SK-N-SH (cell line): ENCODE measurements around the gene AGAP2. TPM values are rescaled to one million over a fixed set of nuclear protein-coding genes. Genes with fewer than 3 reads are reported as not detected.

Experiments used
- CTCF ChIA-PET: fragments of 300-600, 350-600 bp; formaldehyde crosslinking; extraction: SDS; loops from one replicate; lab custom pipeline; 2021; lab: Yijun Ruan, JAX
- POLR2A ChIA-PET: fragments of 350-600 bp; sonication (Branson Sonifier 250); formaldehyde crosslinking; extraction: SDS; loops from one replicate; lab custom pipeline; 2020; ENCODE audit warnings: antibody characterized with exemption, inconsistent platforms; lab: Yijun Ruan, JAX
- DNase-seq: peaks from one replicate; pipeline ENCODE4 v3.0.0; 2012
- H2AFZ ChIP-seq: fragments of 200-600 bp; sonication (generic); 2 replicates; pipeline ENCODE4 v1.8.1; 2016; ENCODE audit warnings: antibody characterized with exemption, mild to moderate bottlenecking, low read depth
- H3F3A ChIP-seq: fragments of 200-600 bp; sonication (generic); replicated peaks from 2 replicates; pipeline ENCODE3; 2016; ENCODE audit warnings: antibody characterized with exemption, mild to moderate bottlenecking; ENCODE audit not compliant: insufficient read depth
- H3K27ac ChIP-seq, 2 experiments: fragments of 200-500 bp in 1 of 2; fragments of 200-600 bp in 1 of 2; sonication (Bioruptor generic) in 1 of 2; sonication (generic), shearing (Covaris generic) in 1 of 2; 2 replicates each; pipeline versions ENCODE4 v1.5.1 to v1.6.1; 2014 to 2016; ENCODE audit warnings: low read depth in 2 of 2, inconsistent platforms in 1 of 2, low read length in 1 of 2, mild to moderate bottlenecking in 1 of 2, mixed read lengths in 1 of 2
- H3K27me3 ChIP-seq: fragments of 200-600 bp; sonication (generic), shearing (Covaris generic); 2 replicates; pipeline ENCODE4 v1.6.1; 2016; ENCODE audit warnings: mixed run types; ENCODE audit not compliant: insufficient read depth
- H3K36me3 ChIP-seq, 2 experiments: fragments of 200-500 bp in 1 of 2; fragments of 200-600 bp in 1 of 2; sonication (Bioruptor generic) in 1 of 2; sonication (generic) in 1 of 2; replicated peaks in 1 of 2; 2 replicates each; pipeline versions ENCODE3 to v1.5.1; 2014 to 2016; ENCODE audit warnings: low read length in 1 of 2, mild to moderate bottlenecking in 1 of 2; ENCODE audit not compliant: insufficient read depth in 2 of 2, control insufficient read depth in 1 of 2
- H3K4me1 ChIP-seq, 2 experiments: fragments of 200-500 bp in 1 of 2; fragments of 200-600 bp in 1 of 2; sonication (Bioruptor generic) in 1 of 2; sonication (generic), shearing (Covaris generic) in 1 of 2; 2 replicates each; pipeline versions ENCODE4 v1.5.1 to v1.6.1; 2014 to 2016; ENCODE audit warnings: low read depth in 1 of 2, low read length in 1 of 2, mixed run types in 1 of 2; ENCODE audit not compliant: insufficient read depth in 2 of 2, control insufficient read depth in 1 of 2
- H3K4me2 ChIP-seq: fragments of 200-600 bp; sonication (generic), shearing (Covaris generic); 2 replicates; pipeline ENCODE4 v1.6.1; 2017; ENCODE audit warnings: mixed run types
- H3K4me3 ChIP-seq, 2 experiments: fragments of 200-500 bp in 1 of 2; fragments of 200-600 bp in 1 of 2; sonication (Bioruptor generic) in 1 of 2; sonication (generic), shearing (Covaris generic) in 1 of 2; 2 replicates each; pipeline versions ENCODE4 v1.5.1 to v1.8.1; 2014 to 2016; ENCODE audit warnings: low read depth in 2 of 2, inconsistent platforms in 1 of 2, low read length in 1 of 2, mild to moderate bottlenecking in 1 of 2, mixed read lengths in 1 of 2, moderate library complexity in 1 of 2
- H3K79me2 ChIP-seq: fragments of 200-600 bp; sonication (generic); 2 replicates; pipeline ENCODE4 v1.8.1; 2017; ENCODE audit warnings: mild to moderate bottlenecking; ENCODE audit not compliant: insufficient read depth
- H3K9ac ChIP-seq: fragments of 200-600 bp; sonication (generic); 2 replicates; pipeline ENCODE4 v1.6.1; 2017; ENCODE audit warnings: mixed run types
- H3K9me2 ChIP-seq: fragments of 200-600 bp; sonication (generic); 2 replicates; pipeline ENCODE4 v1.6.1; 2017; ENCODE audit warnings: mixed run types
- H3K9me3 ChIP-seq: fragments of 200-600 bp; sonication (generic); 2 replicates; pipeline ENCODE4 v1.6.1; 2017; ENCODE audit warnings: mixed run types, mild to moderate bottlenecking, moderate library complexity
- H4K20me1 ChIP-seq: fragments of 200-600 bp; sonication (generic); 2 replicates; pipeline ENCODE4 v1.6.1; 2017; ENCODE audit warnings: mild to moderate bottlenecking, mixed run types; ENCODE audit not compliant: insufficient read depth
- CHD2 ChIP-seq: fragments of 150-350 bp; IDR thresholded peaks from 2 replicates; pipeline ENCODE4 v1.6.1; 2018; ENCODE audit warnings: low read length; ENCODE audit not compliant: partially characterized antibody
- CTCF ChIP-seq: fragments of 200-600 bp; sonication (generic); IDR thresholded peaks from 2 replicates; pipeline ENCODE4 v1.6.1; 2017; ENCODE audit warnings: antibody characterized with exemption, mild to moderate bottlenecking, moderate library complexity
- ELF1 ChIP-seq: IDR thresholded peaks from 2 replicates; pipeline ENCODE4 v1.4.0; 2012
- GABPA ChIP-seq: IDR thresholded peaks from 2 replicates; pipeline ENCODE4 v1.4.0; 2012; ENCODE audit warnings: low read depth, mild to moderate bottlenecking
- GATA2 ChIP-seq: sonication (generic); formaldehyde crosslinking; IDR thresholded peaks from 2 replicates; pipeline ENCODE4 v1.5.0; 2020; ENCODE audit warnings: mild to moderate bottlenecking, missing genetic modification reagents
- IRF3 ChIP-seq: fragments of 150-350 bp; IDR thresholded peaks from 2 replicates; pipeline ENCODE4 v1.6.1; 2016; ENCODE audit warnings: mild to moderate bottlenecking, low read depth, low read length
- JUND ChIP-seq: IDR thresholded peaks from 2 replicates; pipeline ENCODE4 v1.4.0; 2012
- MAX ChIP-seq: IDR thresholded peaks from 2 replicates; pipeline ENCODE4 v1.4.0; 2012; ENCODE audit warnings: low read depth
- MEF2A ChIP-seq: IDR thresholded peaks from 2 replicates; pipeline ENCODE4 v1.4.0; 2012; ENCODE audit warnings: low read depth, borderline replicate concordance
- MXI1 ChIP-seq: IDR thresholded peaks from 2 replicates; pipeline ENCODE4 v1.6.1; 2012; ENCODE audit warnings: mild to moderate bottlenecking, low read depth, low read length, improper control_type of control experiment
- NRF1 ChIP-seq: IDR thresholded peaks from 2 replicates; pipeline ENCODE4 v1.6.1; 2012; ENCODE audit warnings: low read depth, mild to moderate bottlenecking, low read length
- PBX3 ChIP-seq: IDR thresholded peaks from 2 replicates; pipeline ENCODE4; 2012
- POLR2AphosphoS5 ChIP-seq: IDR thresholded peaks from 2 replicates; pipeline ENCODE4 v1.6.1; 2012; ENCODE audit warnings: low read depth, low read length
- RAD21 ChIP-seq: IDR thresholded peaks from 2 replicates; pipeline ENCODE4 v1.6.1; 2012; ENCODE audit warnings: mild to moderate bottlenecking, low read length
- RCOR1 ChIP-seq: fragments of 150-350 bp; IDR thresholded peaks from 2 replicates; pipeline ENCODE4 v1.6.1; 2017; ENCODE audit warnings: antibody characterized with exemption, low read length
- REST ChIP-seq: IDR thresholded peaks from 2 replicates; pipeline ENCODE4 v1.6.1; 2012; ENCODE audit warnings: mild to moderate bottlenecking, low read depth, low read length, moderate library complexity
- RFX5 ChIP-seq: IDR thresholded peaks from 2 replicates; pipeline ENCODE4 v1.6.1; 2012; ENCODE audit warnings: mild to moderate bottlenecking, improper control_type of control experiment, low read length
- SIN3A ChIP-seq: IDR thresholded peaks from 2 replicates; pipeline ENCODE4 v1.6.1; 2012; ENCODE audit warnings: low read depth, mild to moderate bottlenecking, low read length, moderate library complexity, borderline replicate concordance
- TAF1 ChIP-seq: IDR thresholded peaks from 2 replicates; pipeline ENCODE4 v1.6.1; 2012; ENCODE audit warnings: low read depth, mild to moderate bottlenecking, low read length, moderate library complexity, borderline replicate concordance
- USF1 ChIP-seq: IDR thresholded peaks from 2 replicates; pipeline ENCODE4 v1.4.0; 2012; ENCODE audit warnings: low read depth, borderline replicate concordance
- WGBS: methylation state at CpG from one replicate; pipeline ENCODE4 v1.1.6; 2017; ENCODE audit warnings: low lambda C conversion rate; 5-methylcytosine and 5-hydroxymethylcytosine counted together
- polyA plus RNA-seq, 3 experiments: library from polyadenylated mRNA; depleted of rRNA; stranded (reverse); fragments of >200 nt; gene quantifications; 2 replicates each; pipeline ENCODE4 v1.2.3, GENCODE V29; 2012

The AGAP2 gene
- polyA plus RNA-seq, 1 of the 3 experiments (the other 2 are of a cell fraction): 5.2 TPM

- H3K27ac ChIP-seq: peak within 1 kb of the TSS; percentile 96 to 98
- H3K9me2 ChIP-seq: no peaks in the 10 kb centered on the region
- H3K27me3 ChIP-seq: no peaks in the 10 kb centered on the region
- peak within 1 kb of the TSS; percentile 91 for H2AFZ ChIP-seq
- H3K36me3 ChIP-seq: peaks cover 26 to 38% of the 10 kb centered on the region in 2 experiments
- CTCF ChIA-PET: interaction anchor here (0.7 to 3.2 kb wide), 6 partner anchors 9 to 162 kb away, joined by 3 to 18 read pairs (median 8); partner anchors contain the start of gene B4GALNT1
- WGBS: 1% methylated on average over 26 of the region's 29 CpGs
- H3K4me2 ChIP-seq: peak within 1 kb of the TSS; percentile 87
- H3F3A ChIP-seq: peaks cover 32% of the 10 kb centered on the region
- peaks cover 17% of the 10 kb centered on the region for H3K79me2 ChIP-seq
- peaks cover 0 to 17% of the 10 kb centered on the region in 2 experiments; a peak in 2 of 4 replicates for H3K4me1 ChIP-seq
- H3K4me3 ChIP-seq: peak within 1 kb of the TSS; percentile 81 to 82
- TF ChIP-seq JUND: peak; percentile 23; the same call in 1 of the 2 replicates
- peak; percentile 29 for TF ChIP-seq MAX
- peak; percentile 58; the same call in 1 of the 2 replicates for TF ChIP-seq POLR2AphosphoS5
- no peak for TF ChIP-seq RAD21
- no peak for TF ChIP-seq MEF2A
- no peak for TF ChIP-seq CHD2
- no peak for TF ChIP-seq USF1
- TF ChIP-seq IRF3: peak; percentile 69
- TF ChIP-seq CTCF: no peak
- 0 out of 2 replicates have a peak, but pooled peaks have one; percentile 4 for TF ChIP-seq RCOR1
- TF ChIP-seq PBX3: peak; percentile 98
- peak; percentile 89 for TF ChIP-seq GABPA
- TF ChIP-seq SIN3A: peak; percentile 32; the same call in 1 of the 2 replicates
- peak; percentile 62; the same call in 1 of the 2 replicates for TF ChIP-seq NRF1
- peak; percentile 43; the same call in 1 of the 2 replicates for TF ChIP-seq MXI1
- TF ChIP-seq TAF1: no peak
- no peak for TF ChIP-seq REST
- TF ChIP-seq GATA2 (CRISPR knock-in tag): no peak
- peak; percentile 81 for TF ChIP-seq ELF1
- TF ChIP-seq RFX5: peak; percentile 94
- peak within 1 kb of the TSS; percentile 99 for H3K9ac ChIP-seq
- H4K20me1 ChIP-seq: no peaks in the 10 kb centered on the region
- POLR2A ChIA-PET: interaction anchor here (0.5 to 2.1 kb wide), 10 partner anchors 9 to 153 kb away, joined by 3 to 18 read pairs (median 4); no protein-coding TSS in a partner anchor
- peak; percentile 86 for DNase-seq
- H3K9me3 ChIP-seq: no peaks in the 10 kb centered on the region
Observed at GRCh38 chr12:57744777-57745484, 6.4 kb upstream of the AGAP2 start, which contains the start of gene TSPAN31. TSS of gene TSPAN31 (plus strand) at chr12:57745039. CDS start at chr12:57745155, 116 bp downstream.
